ENCODE results near the gene SRC. TPM values are rescaled to one million over a fixed set of nuclear protein-coding genes. Genes with fewer than 3 reads are reported as not detected.

The SRC gene
- total and polyA plus RNA-seq, 7 donors = 0.86 to 3.0 (median 1.3) TPM

- Histone ChIP-seq H3K4me3 (no peak overlapping the region), H3K27me3 (ENCODE audit: insufficient read depth in 3 of 3, low read length in 2 of 3) (peaks cover 0 to 7% (median 0%) of the 10 kb centered on the region in 3 donors), H3K4me1 (no peaks in the 10 kb centered on the region), H3K27ac (no peak overlapping the region), H3K9me3 (no peaks in the 10 kb centered on the region), H3K36me3 (ENCODE audit: insufficient read depth in 1 of 2, low read depth in 1 of 2) (no peaks in the 10 kb centered on the region)
- no peak for TF ChIP-seq CTCF (IDR thresholded peaks at IDR 0.05)
- no peak for DNase-seq
- intact Hi-C loops (cut with DNase I) = no loop called here
- 81 to 83% (median 81%) methylated on average over 3 of the region's 3 CpGs for WGBS, 3 donors
- no peak for ATAC-seq
Observed at GRCh38 chr20:37442986-37443385, 97.0 kb downstream of the SRC start.

GRCh38 chr20:37443596-37443995 lies 97.7 kb downstream of the SRC start:
- Histone ChIP-seq H3K4me3 (no peak overlapping the region), H3K9me3 (no peaks in the 10 kb centered on the region), H3K4me1 (no peaks in the 10 kb centered on the region), H3K36me3 (ENCODE audit: insufficient read depth in 1 of 2, low read depth in 1 of 2) (no peaks in the 10 kb centered on the region), H3K27me3 (ENCODE audit: insufficient read depth in 3 of 3, low read length in 2 of 3) (peaks cover 0 to 7% (median 0%) of the 10 kb centered on the region in 3 donors), H3K27ac (no peak overlapping the region)
- no peak for TF ChIP-seq CTCF (IDR thresholded peaks at IDR 0.05)
- intact Hi-C loops (cut with DNase I) = no loop called here
- ATAC-seq (no peak), DNase-seq (no peak)
- WGBS, 3 donors = 82 to 88% (median 85%) methylated on average over 4 of the region's 4 CpGs

GRCh38 chr20:37445041-37445440 lies 99.1 kb downstream of the SRC start:
- Histone ChIP-seq H3K4me3 (no peak overlapping the region), H3K4me1 (no peaks in the 10 kb centered on the region), H3K36me3 (ENCODE audit: insufficient read depth in 1 of 2, low read depth in 1 of 2) (no peaks in the 10 kb centered on the region), H3K9me3 (no peaks in the 10 kb centered on the region), H3K27me3 (ENCODE audit: insufficient read depth in 3 of 3, low read length in 2 of 3) (peaks cover 0 to 7% (median 0%) of the 10 kb centered on the region in 3 donors), H3K27ac (no peak overlapping the region)
- no peak for ATAC-seq
- 65 to 71% (median 67%) methylated on average over 6 of the region's 6 CpGs for WGBS, 3 donors
- intact Hi-C loops (cut with DNase I) = no loop called here
- no peak for TF ChIP-seq CTCF (IDR thresholded peaks at IDR 0.05)
- no peak for DNase-seq

- no peak overlapping the region for H3K27ac ChIP-seq
- no peak for DNase-seq
- WGBS, 3 donors = 72 to 84% (median 76%) methylated on average over 5 of the region's 5 CpGs
Observed at GRCh38 chr20:37446286-37447032, 100.5 kb downstream of the SRC start.

More at GRCh38 chr20:37446286-37447032, 100.5 kb downstream of the SRC start:
- Histone ChIP-seq H3K4me3 (no peak overlapping the region), H3K4me1 (no peaks in the 10 kb centered on the region), H3K36me3 (ENCODE audit: insufficient read depth in 1 of 2, low read depth in 1 of 2) (no peaks in the 10 kb centered on the region), H3K27me3 (ENCODE audit: insufficient read depth in 3 of 3, low read length in 2 of 3) (peaks cover 0 to 7% (median 1%) of the 10 kb centered on the region in 3 donors), H3K9me3 (no peaks in the 10 kb centered on the region)
- no peak for ATAC-seq
- TF ChIP-seq CTCF (IDR thresholded peaks at IDR 0.05) = no peak
- intact Hi-C loops (cut with DNase I) = no loop called here

Data from psoas muscle (tissue), 8 donors.